Breast epithelium (tissue), 3 donors: ENCODE results near the gene PLXNA2.

Experiments
- POLR2AphosphoS5 ChIP-seq, 3 donors: sonication (generic); formaldehyde crosslinking; IDR thresholded peaks; one replicate each; pipeline ENCODE4 v1.6.1; 2017; ENCODE audit warnings: antibody characterized with exemption in 3 of 3
- TF ChIP-seq, protein P1 (sequence below), 3 donors: fragments of 450-650 bp; IDR thresholded peaks; one replicate each; pipeline ENCODE4 v1.5.1; 2016 to 2017; ENCODE audit warnings: antibody characterized with exemption in 3 of 3, mild to moderate bottlenecking in 3 of 3, moderate library complexity in 3 of 3

DNA sequence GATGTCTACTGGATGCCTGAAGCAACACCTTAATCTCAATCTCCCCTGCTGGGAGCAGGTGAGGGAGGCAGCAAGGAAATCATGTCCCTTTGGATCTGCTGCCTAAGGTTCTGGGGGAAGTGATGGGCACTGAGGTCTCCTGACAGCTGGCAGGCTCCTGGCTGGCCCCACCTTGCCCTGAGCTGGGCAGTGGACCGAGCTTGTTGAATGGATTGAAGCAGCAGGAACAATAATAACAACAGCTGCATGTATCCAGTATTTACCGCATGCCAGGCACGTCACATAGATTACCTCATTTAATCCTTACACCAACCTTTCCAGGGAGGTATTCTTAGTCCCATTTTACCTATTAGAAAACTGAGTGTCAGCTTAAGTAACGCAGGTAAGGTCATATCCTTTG is 133.9 kb downstream of the PLXNA2 start:
- TF ChIP-seq, protein P1, sequence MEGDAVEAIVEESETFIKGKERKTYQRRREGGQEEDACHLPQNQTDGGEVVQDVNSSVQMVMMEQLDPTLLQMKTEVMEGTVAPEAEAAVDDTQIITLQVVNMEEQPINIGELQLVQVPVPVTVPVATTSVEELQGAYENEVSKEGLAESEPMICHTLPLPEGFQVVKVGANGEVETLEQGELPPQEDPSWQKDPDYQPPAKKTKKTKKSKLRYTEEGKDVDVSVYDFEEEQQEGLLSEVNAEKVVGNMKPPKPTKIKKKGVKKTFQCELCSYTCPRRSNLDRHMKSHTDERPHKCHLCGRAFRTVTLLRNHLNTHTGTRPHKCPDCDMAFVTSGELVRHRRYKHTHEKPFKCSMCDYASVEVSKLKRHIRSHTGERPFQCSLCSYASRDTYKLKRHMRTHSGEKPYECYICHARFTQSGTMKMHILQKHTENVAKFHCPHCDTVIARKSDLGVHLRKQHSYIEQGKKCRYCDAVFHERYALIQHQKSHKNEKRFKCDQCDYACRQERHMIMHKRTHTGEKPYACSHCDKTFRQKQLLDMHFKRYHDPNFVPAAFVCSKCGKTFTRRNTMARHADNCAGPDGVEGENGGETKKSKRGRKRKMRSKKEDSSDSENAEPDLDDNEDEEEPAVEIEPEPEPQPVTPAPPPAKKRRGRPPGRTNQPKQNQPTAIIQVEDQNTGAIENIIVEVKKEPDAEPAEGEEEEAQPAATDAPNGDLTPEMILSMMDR (IDR thresholded peaks at IDR 0.05) = no peak
- TF ChIP-seq POLR2AphosphoS5 (IDR thresholded peaks at IDR 0.05) = no peak
